ENCODE data around the gene PRAF2.

The PRAF2 gene

GRCh38 chrX:49059681-49060085, 14.1 kb downstream of the PRAF2 start:
- Histone ChIP-seq H3K4me3 (ENCODE audit: low read depth in 1 of 2, low read length in 2 of 2) (no peak overlapping the region), H3K79me2 (ENCODE audit: insufficient read depth, low read length) (peaks cover 36% of the 10 kb centered on the region), H3K4me1 (ENCODE audit: insufficient read depth, low read length) (peaks cover 13% of the 10 kb centered on the region), H3K9ac (ENCODE audit: low read depth, low read length) (no peak overlapping the region), H3K9me3 (ENCODE audit: insufficient read depth, low read length, severe bottlenecking) (no peaks in the 10 kb centered on the region), H3K27ac (ENCODE audit: low read length) (no peak overlapping the region), H3K27me3 (ENCODE audit: insufficient read depth, low read length, poor library complexity) (no peaks in the 10 kb centered on the region), H3K4me2 (ENCODE audit: insufficient read depth, low read length) (no peak overlapping the region), H3K36me3 (ENCODE audit: insufficient read depth, low read length) (peaks cover 18% of the 10 kb centered on the region), H4K20me1 (ENCODE audit: insufficient read depth, low read length) (no peaks in the 10 kb centered on the region; the same call in 1 of the 2 replicates), H2AFZ (ENCODE audit: low read depth, low read length) (no peak overlapping the region)
- ATAC-seq (ENCODE audit: insufficient read depth, low read depth), result no peak
- no peak for DNase-seq
- TF ChIP-seq CTCF (IDR thresholded peaks at IDR 0.05; ENCODE audit: borderline replicate concordance, extremely low read depth, low read length, poor library complexity, severe bottlenecking), result no peak
- TF ChIP-seq EZH2 (IDR thresholded peaks at IDR 0.05; ENCODE audit: borderline replicate concordance, low read depth, low read length, severe bottlenecking), result no peak

- no peak overlapping the region for H3K9ac ChIP-seq (ENCODE audit: low read depth, low read length)
Measured at GRCh38 chrX:49059201-49059600, 14.6 kb downstream of the PRAF2 start.

GRCh38 chrX:49058794-49059193, 15.0 kb downstream of the PRAF2 start, which contains the start of gene CCDC120:
Gene CCDC120 (plus strand): TSS chrX:49058999. CDS start chrX:49062042, 3,043 bp downstream.
- Histone ChIP-seq H3K4me3 (ENCODE audit: low read depth in 1 of 2, low read length in 2 of 2) (no peak within 1 kb of the TSS), H2AFZ (ENCODE audit: low read depth, low read length) (no peak within 1 kb of the TSS), H3K27ac (ENCODE audit: low read length) (no peak within 1 kb of the TSS)

More at GRCh38 chrX:49059201-49059600, 14.6 kb downstream of the PRAF2 start:
- Histone ChIP-seq H2AFZ (ENCODE audit: low read depth, low read length) (no peak overlapping the region), H3K9me3 (ENCODE audit: insufficient read depth, low read length, severe bottlenecking) (no peaks in the 10 kb centered on the region), H4K20me1 (ENCODE audit: insufficient read depth, low read length) (no peaks in the 10 kb centered on the region; the same call in 1 of the 2 replicates), H3K36me3 (ENCODE audit: insufficient read depth, low read length) (peaks cover 15% of the 10 kb centered on the region), H3K27ac (ENCODE audit: low read length) (no peak overlapping the region), H3K4me1 (ENCODE audit: insufficient read depth, low read length) (peaks cover 18% of the 10 kb centered on the region), H3K79me2 (ENCODE audit: insufficient read depth, low read length) (peaks cover 41% of the 10 kb centered on the region), H3K27me3 (ENCODE audit: insufficient read depth, low read length, poor library complexity) (no peaks in the 10 kb centered on the region), H3K4me2 (ENCODE audit: insufficient read depth, low read length) (no peak overlapping the region), H3K4me3 (ENCODE audit: low read depth in 1 of 2, low read length in 2 of 2) (no peak overlapping the region)
- no peak for DNase-seq
- TF ChIP-seq EZH2 (IDR thresholded peaks at IDR 0.05; ENCODE audit: borderline replicate concordance, low read depth, low read length, severe bottlenecking) (no peak), CTCF (IDR thresholded peaks at IDR 0.05; ENCODE audit: borderline replicate concordance, extremely low read depth, low read length, poor library complexity, severe bottlenecking) (no peak)
- no peak for ATAC-seq (ENCODE audit: insufficient read depth, low read depth)

More at GRCh38 chrX:49058794-49059193, 15.0 kb downstream of the PRAF2 start, which contains the start of gene CCDC120:
- no peaks in the 10 kb centered on the region for H3K27me3 ChIP-seq (ENCODE audit: insufficient read depth, low read length, poor library complexity)
- peaks cover 13% of the 10 kb centered on the region for H3K36me3 ChIP-seq (ENCODE audit: insufficient read depth, low read length)
- peaks cover 22% of the 10 kb centered on the region for H3K4me1 ChIP-seq (ENCODE audit: insufficient read depth, low read length)
- no peak for ATAC-seq (ENCODE audit: insufficient read depth, low read depth)
- TF ChIP-seq CTCF (IDR thresholded peaks at IDR 0.05; ENCODE audit: borderline replicate concordance, extremely low read depth, low read length, poor library complexity, severe bottlenecking), result no peak
- no peak for TF ChIP-seq EZH2 (IDR thresholded peaks at IDR 0.05; ENCODE audit: borderline replicate concordance, low read depth, low read length, severe bottlenecking)
- no peaks in the 10 kb centered on the region for H3K9me3 ChIP-seq (ENCODE audit: insufficient read depth, low read length, severe bottlenecking)
- H4K20me1 ChIP-seq (ENCODE audit: insufficient read depth, low read length), result no peaks in the 10 kb centered on the region; the same call in 1 of the 2 replicates
- H3K9ac ChIP-seq (ENCODE audit: low read depth, low read length), result no peak within 1 kb of the TSS
- peaks cover 45% of the 10 kb centered on the region for H3K79me2 ChIP-seq (ENCODE audit: insufficient read depth, low read length)
- no peak for DNase-seq
- no peak within 1 kb of the TSS for H3K4me2 ChIP-seq (ENCODE audit: insufficient read depth, low read length)
